T-helper 22 cell (primary cell): Measurements from ENCODE around the gene RIPK4.
"Not testable (repeated sequence)": the region's sequence is repeated elsewhere in the genome, so short reads cannot be mapped to it uniquely, and the experiment has no call there.

Experiments
- DNase-seq: peaks from one replicate; pipeline ENCODE4 v3.0.0-alpha.2; 2020; ENCODE audit warnings: low read depth

The RIPK4 gene

GRCh38 chr21:41737651-41738324, 29.1 kb downstream of the RIPK4 start:
- no peak for DNase-seq

- DNase-seq, result no peak
Observed at GRCh38 chr21:41736423-41736822, 30.4 kb downstream of the RIPK4 start.

- DNase-seq, result no peak
Observed at GRCh38 chr21:41733951-41734689, 32.7 kb downstream of the RIPK4 start.

GRCh38 chr21:41731081-41731480, 35.8 kb downstream of the RIPK4 start:
- DNase-seq, result no peak

GRCh38 chr21:41730367-41730765, 36.5 kb downstream of the RIPK4 start:
- DNase-seq, result no peak

- DNase-seq, result no peak
Observed at GRCh38 chr21:41729701-41730366, 37.0 kb downstream of the RIPK4 start.

GRCh38 chr21:41727784-41728763, 38.8 kb downstream of the RIPK4 start:
- DNase-seq, result no peak

GRCh38 chr21:41726970-41727783, 39.7 kb downstream of the RIPK4 start:
- no peak for DNase-seq

GRCh38 chr21:41726630-41726969, 40.3 kb downstream of the RIPK4 start:
- DNase-seq, result no peak

GRCh38 chr21:41726058-41726558, 40.7 kb downstream of the RIPK4 start:
- DNase-seq, result no peak

- no peak for DNase-seq
Observed at GRCh38 chr21:41725421-41726031, 41.3 kb downstream of the RIPK4 start.

- DNase-seq, result not testable (repeated sequence)
Observed at GRCh38 chr21:41723835-41724234, 43.0 kb downstream of the RIPK4 start.

- no peak for DNase-seq
Observed at GRCh38 chr21:41722052-41723018, 44.5 kb downstream of the RIPK4 start.

- no peak for DNase-seq
Observed at GRCh38 chr21:41720250-41720649, 46.6 kb downstream of the RIPK4 start.

GRCh38 chr21:41719691-41720090, 47.2 kb downstream of the RIPK4 start:
- DNase-seq, result no peak

- no peak for DNase-seq
Observed at GRCh38 chr21:41717573-41718330, 49.1 kb downstream of the RIPK4 start.

GRCh38 chr21:41716751-41717150, 50.1 kb downstream of the RIPK4 start:
- DNase-seq, result no peak

GRCh38 chr21:41715649-41716281, 51.1 kb downstream of the RIPK4 start:
- no peak for DNase-seq
